Brain microvascular endothelial cell (primary cell): ENCODE measurements around the gene IL6ST.

ENCODE experiments used
- DNase-seq: peaks from one replicate; pipeline ENCODE4 v3.0.0-alpha.2; 2020
- H3K27ac ChIP-seq: fragments of 250-450 bp; sonication (Bioruptor Pico); 2 replicates; pipeline ENCODE4 v1.5.1; 2020; ENCODE audit warnings: mild to moderate bottlenecking, moderate library complexity
- H3K27me3 ChIP-seq: fragments of 250-450 bp; sonication (Bioruptor Pico); replicated peaks from 2 replicates; pipeline ENCODE4 v1.5.1; 2020; ENCODE audit warnings: mild to moderate bottlenecking
- H3K36me3 ChIP-seq: fragments of 250-450 bp; sonication (Bioruptor Pico); replicated peaks from 2 replicates; pipeline ENCODE4 v1.5.1; 2020; ENCODE audit warnings: mild to moderate bottlenecking
- H3K4me3 ChIP-seq: 2 replicates; pipeline ENCODE4 v1.5.1; 2011; ENCODE audit warnings: low read depth, mild to moderate bottlenecking, control low read depth, low read length, moderate library complexity
- in situ Hi-C: cut with HindIII; loops from 2 replicates; pipeline ENCODE4 v1.10.0; 2017; ENCODE audit warnings: low sequenced_read_pairs, low pct_ligation_motif_present
- TF ChIP-seq, protein P1 (sequence below): IDR thresholded peaks from 2 replicates; pipeline ENCODE4 v1.5.1; 2011; ENCODE audit warnings: low read depth, mild to moderate bottlenecking, moderate library complexity, low read length, control low read depth, inconsistent platforms; ENCODE audit errors: missing control alignments

The IL6ST gene

GRCh38 chr5:55986931-55987330 lies 7.8 kb downstream of the IL6ST start:
- Histone ChIP-seq H3K36me3 (peaks cover 11% of the 10 kb centered on the region), H3K4me3 (no peak overlapping the region), H3K27me3 (no peaks in the 10 kb centered on the region), H3K27ac (no peak overlapping the region)
- no peak for DNase-seq
- in situ Hi-C loops = no loop called here
- TF ChIP-seq, protein P1, sequence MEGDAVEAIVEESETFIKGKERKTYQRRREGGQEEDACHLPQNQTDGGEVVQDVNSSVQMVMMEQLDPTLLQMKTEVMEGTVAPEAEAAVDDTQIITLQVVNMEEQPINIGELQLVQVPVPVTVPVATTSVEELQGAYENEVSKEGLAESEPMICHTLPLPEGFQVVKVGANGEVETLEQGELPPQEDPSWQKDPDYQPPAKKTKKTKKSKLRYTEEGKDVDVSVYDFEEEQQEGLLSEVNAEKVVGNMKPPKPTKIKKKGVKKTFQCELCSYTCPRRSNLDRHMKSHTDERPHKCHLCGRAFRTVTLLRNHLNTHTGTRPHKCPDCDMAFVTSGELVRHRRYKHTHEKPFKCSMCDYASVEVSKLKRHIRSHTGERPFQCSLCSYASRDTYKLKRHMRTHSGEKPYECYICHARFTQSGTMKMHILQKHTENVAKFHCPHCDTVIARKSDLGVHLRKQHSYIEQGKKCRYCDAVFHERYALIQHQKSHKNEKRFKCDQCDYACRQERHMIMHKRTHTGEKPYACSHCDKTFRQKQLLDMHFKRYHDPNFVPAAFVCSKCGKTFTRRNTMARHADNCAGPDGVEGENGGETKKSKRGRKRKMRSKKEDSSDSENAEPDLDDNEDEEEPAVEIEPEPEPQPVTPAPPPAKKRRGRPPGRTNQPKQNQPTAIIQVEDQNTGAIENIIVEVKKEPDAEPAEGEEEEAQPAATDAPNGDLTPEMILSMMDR = no peak

GRCh38 chr5:55985181-55985580 lies 9.6 kb downstream of the IL6ST start:
- H3K27ac ChIP-seq = no peak overlapping the region
- TF ChIP-seq, protein P1 = no peak
- no peak overlapping the region for H3K4me3 ChIP-seq

GRCh38 chr5:55983986-55984385 lies 10.8 kb downstream of the IL6ST start:
- Histone ChIP-seq H3K27ac (no peak overlapping the region), H3K36me3 (peaks cover 26% of the 10 kb centered on the region), H3K27me3 (no peaks in the 10 kb centered on the region), H3K4me3 (no peak overlapping the region)
- in situ Hi-C loops = no loop called here
- TF ChIP-seq, protein P1 = no peak
- DNase-seq = no peak

More at GRCh38 chr5:55985181-55985580, 9.6 kb downstream of the IL6ST start:
- H3K27me3 ChIP-seq = no peaks in the 10 kb centered on the region
- no peak for DNase-seq
- peaks cover 25% of the 10 kb centered on the region for H3K36me3 ChIP-seq
- in situ Hi-C loops = no loop called here

- no peak overlapping the region for H3K4me3 ChIP-seq
- H3K27ac ChIP-seq = no peak overlapping the region
- in situ Hi-C loops = no loop called here
Observed at GRCh38 chr5:55982957-55983381, 11.8 kb downstream of the IL6ST start.

GRCh38 chr5:55973296-55973695 lies 21.5 kb downstream of the IL6ST start:
- Histone ChIP-seq H3K36me3 (peaks cover 44% of the 10 kb centered on the region), H3K4me3 (no peak overlapping the region), H3K27ac (no peak overlapping the region), H3K27me3 (no peaks in the 10 kb centered on the region)
- TF ChIP-seq, protein P1 = no peak
- in situ Hi-C loops = no loop called here
- DNase-seq = no peak

More at GRCh38 chr5:55982957-55983381, 11.8 kb downstream of the IL6ST start:
- Histone ChIP-seq H3K27me3 (no peaks in the 10 kb centered on the region), H3K36me3 (peaks cover 29% of the 10 kb centered on the region)
- no peak for DNase-seq
- TF ChIP-seq, protein P1 = peak; percentile 30

DNA sequence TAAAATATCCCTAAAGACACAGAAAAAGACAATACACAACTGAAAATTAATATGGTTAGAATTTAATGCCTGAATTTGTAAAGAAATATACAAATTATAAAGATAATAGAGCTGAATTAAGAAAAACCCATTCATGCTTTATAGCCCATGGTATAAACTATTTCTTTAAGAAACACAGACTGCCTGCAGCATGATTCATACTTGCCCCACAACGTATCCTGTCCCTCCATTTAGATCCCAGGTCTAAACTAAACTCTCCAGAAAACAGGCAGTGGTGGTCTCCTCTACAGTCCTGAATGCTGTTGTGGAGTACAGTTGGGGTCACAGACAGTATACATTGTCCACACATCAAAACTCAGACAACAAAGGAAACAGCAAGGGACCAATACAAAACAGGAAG lies 24.8 kb downstream of the IL6ST start:
- peak; percentile 24 for DNase-seq
- in situ Hi-C loops = no loop called here
- TF ChIP-seq, protein P1 = no peak
- H3K4me3 ChIP-seq = no peak overlapping the region
- peaks cover 34% of the 10 kb centered on the region for H3K36me3 ChIP-seq
- no peak overlapping the region for H3K27ac ChIP-seq
- no peaks in the 10 kb centered on the region for H3K27me3 ChIP-seq
